Skeletal muscle satellite cell (primary cell): ENCODE measurements around the gene RNLS.

ENCODE experiments used
- H3K27me3 ChIP-seq: 2 replicates; pipeline ENCODE4 v1.7.0; 2013; ENCODE audit warnings: low read length; ENCODE audit not compliant: control insufficient read depth, insufficient read depth
- H3K36me3 ChIP-seq: 2 replicates; pipeline ENCODE4 v1.7.0; 2013; ENCODE audit warnings: mild to moderate bottlenecking, control low read depth, low read length; ENCODE audit not compliant: insufficient read depth
- H3K4me1 ChIP-seq: 2 replicates; pipeline ENCODE4 v1.7.0; 2013; ENCODE audit warnings: low read length; ENCODE audit not compliant: control insufficient read depth, insufficient read depth
- H3K4me2 ChIP-seq: 2 replicates; pipeline ENCODE4 v1.7.0; 2013; ENCODE audit warnings: mild to moderate bottlenecking, low read length
- H3K4me3 ChIP-seq: 2 replicates; pipeline ENCODE4 v1.7.0; 2013; ENCODE audit warnings: low read length
- H3K9ac ChIP-seq: 2 replicates; pipeline ENCODE4 v1.7.0; 2013; ENCODE audit warnings: mild to moderate bottlenecking, low read depth, low read length, moderate library complexity
- H3K9me3 ChIP-seq: replicated peaks from 2 replicates; pipeline ENCODE4 v1.7.0; 2013; ENCODE audit warnings: mild to moderate bottlenecking, control low read depth, low read length

The RNLS gene

DNA sequence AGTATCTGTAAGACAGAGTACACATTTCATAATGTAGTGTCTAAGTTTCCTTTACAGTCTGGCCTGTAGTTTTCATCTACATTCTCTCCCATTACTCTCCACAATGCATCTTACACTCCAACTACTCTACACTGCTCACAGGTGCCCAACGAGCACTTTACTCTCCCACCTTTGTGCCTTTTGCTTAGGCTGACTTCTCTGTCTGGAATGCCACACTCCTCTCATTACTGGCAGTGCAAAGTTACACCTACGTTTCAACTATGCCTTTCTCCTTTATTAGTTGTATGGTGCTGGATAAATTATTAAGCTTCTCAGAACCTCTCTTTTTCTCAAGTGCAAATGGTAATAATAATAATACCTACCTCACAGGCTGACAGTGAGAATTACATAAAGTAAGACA is 70.5 kb downstream of the RNLS start:
- H3K9ac ChIP-seq: no peak overlapping the region
- H3K27me3 ChIP-seq: no peaks in the 10 kb centered on the region
- no peak overlapping the region for H3K4me3 ChIP-seq

DNA sequence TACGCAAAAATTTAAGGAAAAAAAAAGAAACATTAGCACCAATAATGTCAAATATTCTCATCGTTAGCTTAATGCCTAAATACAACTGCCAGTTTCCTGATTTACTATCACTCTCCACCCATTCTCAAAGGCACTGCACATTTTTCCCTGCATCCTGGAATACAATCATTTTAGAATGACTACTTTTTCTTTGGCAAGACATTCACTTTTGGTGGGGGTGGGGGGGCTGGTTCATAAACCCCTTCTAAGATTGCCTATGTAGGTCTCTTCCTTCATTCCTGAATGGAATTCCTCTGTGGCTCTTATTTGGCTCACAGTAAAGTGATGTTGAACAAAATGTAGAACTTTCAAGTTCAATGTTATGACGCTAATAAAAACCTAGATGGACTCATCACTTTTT is 74.3 kb downstream of the RNLS start:
- no peaks in the 10 kb centered on the region for H3K4me1 ChIP-seq
- no peak overlapping the region for H3K9ac ChIP-seq
- no peaks in the 10 kb centered on the region for H3K36me3 ChIP-seq
- no peaks in the 10 kb centered on the region for H3K27me3 ChIP-seq
- no peak overlapping the region for H3K4me2 ChIP-seq
- no peaks in the 10 kb centered on the region for H3K9me3 ChIP-seq
- no peak overlapping the region for H3K4me3 ChIP-seq

More for the DNA sequence above, 70.5 kb downstream of the RNLS start:
- H3K36me3 ChIP-seq: no peaks in the 10 kb centered on the region
- no peaks in the 10 kb centered on the region for H3K4me1 ChIP-seq
- no peak overlapping the region for H3K4me2 ChIP-seq
- no peaks in the 10 kb centered on the region for H3K9me3 ChIP-seq

DNA sequence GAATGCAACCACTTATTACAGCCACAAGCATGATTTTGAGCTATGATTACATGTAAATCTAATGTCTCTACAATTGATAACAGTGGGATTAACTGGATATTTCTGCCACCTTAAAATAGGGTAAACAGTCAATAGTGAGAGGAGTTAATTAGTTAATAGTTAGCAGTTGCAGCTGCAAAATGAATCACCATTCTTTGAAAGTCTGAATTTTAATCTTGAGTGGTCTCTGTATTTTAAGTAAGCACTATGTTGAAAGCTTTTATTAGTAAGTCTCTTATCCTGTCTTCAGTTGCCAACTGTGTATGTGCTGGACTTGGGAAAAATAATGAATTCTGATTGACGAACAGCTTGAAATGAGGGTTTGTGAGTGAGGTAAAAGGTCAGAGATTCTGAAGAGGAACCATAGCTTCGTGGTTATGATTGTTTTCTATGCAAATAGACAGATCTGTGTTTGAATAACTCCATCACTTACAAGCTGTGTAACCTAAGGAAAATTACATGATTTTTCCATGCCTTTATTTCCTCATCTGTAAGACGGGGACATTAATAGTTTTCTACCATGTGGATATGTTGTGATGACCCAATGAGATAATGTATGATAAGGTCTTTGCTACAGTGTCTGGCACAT is 75.2 kb downstream of the RNLS start:
- H3K4me3 ChIP-seq: no peak overlapping the region
- no peaks in the 10 kb centered on the region for H3K27me3 ChIP-seq
- H3K9me3 ChIP-seq: no peaks in the 10 kb centered on the region
- H3K9ac ChIP-seq: no peak overlapping the region
- H3K36me3 ChIP-seq: no peaks in the 10 kb centered on the region
- no peak overlapping the region for H3K4me2 ChIP-seq
- H3K4me1 ChIP-seq: no peaks in the 10 kb centered on the region

DNA sequence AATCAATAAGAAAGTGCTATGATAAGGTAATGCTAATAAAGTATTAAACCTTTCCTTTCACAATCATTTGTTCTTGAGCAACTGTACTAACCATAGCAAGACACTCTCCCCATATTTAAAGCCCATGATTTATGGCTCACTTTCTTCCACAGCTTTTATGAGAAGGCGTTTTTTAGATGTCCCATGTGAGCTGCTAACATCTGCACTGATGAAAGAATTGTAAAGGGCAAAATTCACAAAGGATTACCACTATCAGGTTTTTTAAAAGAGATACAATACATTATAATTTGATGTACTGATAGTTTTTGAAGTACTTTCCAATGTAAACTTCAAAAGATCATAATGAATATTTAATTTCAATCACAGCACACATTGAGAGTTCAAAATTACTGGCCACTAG is 75.7 kb downstream of the RNLS start:
- Histone ChIP-seq H3K4me2 (no peak overlapping the region), H3K9ac (no peak overlapping the region), H3K4me3 (no peak overlapping the region), H3K9me3 (no peaks in the 10 kb centered on the region), H3K36me3 (no peaks in the 10 kb centered on the region), H3K27me3 (no peaks in the 10 kb centered on the region), H3K4me1 (no peaks in the 10 kb centered on the region)

DNA sequence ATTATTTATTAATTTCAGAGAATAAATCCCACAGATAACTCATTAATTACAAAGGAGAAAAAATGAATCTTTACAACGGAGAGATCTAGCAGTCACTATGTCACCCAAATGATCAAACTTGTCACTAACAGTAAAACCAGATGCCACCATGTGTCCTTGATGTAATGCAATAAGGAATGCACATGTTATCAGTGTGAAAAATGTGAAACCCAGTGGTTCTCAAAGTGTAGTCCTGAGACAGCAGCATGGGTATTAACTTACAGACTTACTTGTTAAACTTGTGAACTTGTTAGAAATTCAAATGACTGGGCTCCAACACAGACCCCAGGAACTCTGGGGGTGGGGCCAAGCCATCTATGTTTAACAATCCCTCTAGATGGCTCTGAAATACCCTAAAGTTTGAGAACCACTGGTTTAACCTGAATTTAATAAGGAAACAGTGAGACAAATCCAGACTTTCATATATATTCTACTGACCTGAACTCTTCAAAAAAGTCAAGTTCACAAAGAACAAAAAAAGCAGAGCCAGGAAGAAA is 77.4 kb downstream of the RNLS start:
- no peak overlapping the region for H3K4me2 ChIP-seq
- no peaks in the 10 kb centered on the region for H3K36me3 ChIP-seq
- H3K4me1 ChIP-seq: peaks cover 2% of the 10 kb centered on the region
- no peaks in the 10 kb centered on the region for H3K9me3 ChIP-seq
- H3K4me3 ChIP-seq: no peak overlapping the region
- H3K27me3 ChIP-seq: no peaks in the 10 kb centered on the region
- no peak overlapping the region for H3K9ac ChIP-seq

DNA sequence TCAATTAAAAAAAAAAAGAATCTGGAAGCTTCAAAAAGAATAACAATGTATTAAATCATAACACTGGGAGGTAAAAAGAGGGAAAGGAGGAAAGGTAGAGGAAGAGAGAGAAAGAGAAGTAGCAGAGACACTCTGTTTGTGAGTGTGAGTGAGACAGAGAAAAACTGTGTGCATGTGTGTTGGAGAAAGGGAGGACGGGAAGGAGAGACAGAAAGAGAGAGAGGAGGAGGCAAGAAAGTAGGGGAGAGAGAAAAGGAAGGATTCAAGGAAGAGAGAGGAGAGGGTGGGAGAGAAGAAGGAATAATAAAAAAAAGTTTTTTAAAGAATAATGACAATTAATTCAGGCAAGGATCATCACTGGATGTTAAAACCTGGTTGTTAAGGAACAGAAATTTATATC is 77.9 kb downstream of the RNLS start:
- Histone ChIP-seq H3K9ac (no peak overlapping the region), H3K36me3 (no peaks in the 10 kb centered on the region), H3K9me3 (no peaks in the 10 kb centered on the region), H3K4me2 (no peak overlapping the region), H3K27me3 (no peaks in the 10 kb centered on the region), H3K4me1 (peaks cover 7% of the 10 kb centered on the region), H3K4me3 (no peak overlapping the region)

DNA sequence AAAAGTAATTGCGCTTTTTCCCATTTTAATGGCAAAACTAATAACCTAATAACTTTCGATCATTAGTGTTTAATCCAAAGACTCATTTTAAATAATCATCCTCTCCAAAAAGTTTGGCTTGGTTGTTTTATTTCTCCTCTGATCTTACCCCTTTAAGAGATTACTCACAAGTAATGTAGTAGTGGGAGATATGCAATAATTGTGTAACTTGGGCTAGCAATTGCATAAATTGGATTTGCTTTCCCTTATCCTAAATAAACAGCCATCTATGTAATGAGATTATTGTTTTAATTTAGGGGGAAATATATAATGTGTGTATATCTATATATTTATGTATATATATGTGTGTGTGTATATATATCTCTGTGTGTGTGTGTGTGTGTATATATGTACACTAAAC is 82.5 kb downstream of the RNLS start:
- Histone ChIP-seq H3K4me1 (peaks cover 20% of the 10 kb centered on the region), H3K36me3 (no peaks in the 10 kb centered on the region), H3K4me2 (peak overlapping the region; percentile 57), H3K4me3 (no peak overlapping the region), H3K27me3 (no peaks in the 10 kb centered on the region), H3K9ac (no peak overlapping the region), H3K9me3 (no peaks in the 10 kb centered on the region)

DNA sequence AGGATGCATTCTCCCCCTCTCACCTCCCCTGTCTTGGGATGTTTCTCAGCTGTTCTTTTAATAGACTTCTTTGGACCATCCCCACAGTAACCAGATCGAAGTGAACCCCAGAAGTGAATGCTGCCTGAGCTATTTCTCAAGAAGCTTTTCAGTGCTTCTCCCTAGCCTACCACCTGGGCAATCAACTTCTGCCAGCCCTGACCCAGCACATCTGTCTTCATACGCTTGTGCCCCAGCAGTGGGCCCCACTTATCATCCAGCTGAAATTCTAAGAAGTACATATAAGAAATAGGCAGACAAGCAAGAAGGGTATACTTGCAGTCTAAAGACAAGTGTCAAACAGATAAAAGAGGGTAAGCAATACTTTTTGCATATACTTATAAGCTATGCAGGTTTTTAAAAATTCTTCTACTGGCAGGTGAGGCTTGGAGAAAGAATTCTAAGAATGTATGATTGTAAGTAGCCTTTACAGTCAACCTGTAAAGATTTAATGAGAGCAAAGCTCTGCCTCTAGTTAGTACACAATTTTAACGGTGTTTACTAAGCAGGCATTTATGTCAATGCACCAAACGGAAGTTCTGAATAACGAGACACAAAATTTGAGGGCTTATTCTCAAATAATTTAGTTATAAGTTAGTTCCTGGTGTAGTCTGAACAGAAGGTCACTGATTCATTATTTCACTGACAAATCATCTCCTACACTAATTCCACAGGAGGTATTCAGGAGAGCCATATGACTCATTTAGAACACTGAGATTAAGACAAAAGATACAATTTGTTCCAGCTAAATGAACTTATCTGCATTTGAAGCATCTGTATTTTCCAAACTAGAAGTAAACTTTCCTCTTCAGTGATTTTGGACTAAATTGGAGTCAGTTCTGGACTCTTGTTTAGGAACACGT is 83.3 kb downstream of the RNLS start:
- H3K4me3 ChIP-seq: peak overlapping the region; percentile 9
- H3K4me2 ChIP-seq: peak overlapping the region; percentile 57
- H3K36me3 ChIP-seq: no peaks in the 10 kb centered on the region
- no peaks in the 10 kb centered on the region for H3K9me3 ChIP-seq
- peaks cover 20% of the 10 kb centered on the region for H3K4me1 ChIP-seq
- no peaks in the 10 kb centered on the region for H3K27me3 ChIP-seq
- no peak overlapping the region for H3K9ac ChIP-seq

DNA sequence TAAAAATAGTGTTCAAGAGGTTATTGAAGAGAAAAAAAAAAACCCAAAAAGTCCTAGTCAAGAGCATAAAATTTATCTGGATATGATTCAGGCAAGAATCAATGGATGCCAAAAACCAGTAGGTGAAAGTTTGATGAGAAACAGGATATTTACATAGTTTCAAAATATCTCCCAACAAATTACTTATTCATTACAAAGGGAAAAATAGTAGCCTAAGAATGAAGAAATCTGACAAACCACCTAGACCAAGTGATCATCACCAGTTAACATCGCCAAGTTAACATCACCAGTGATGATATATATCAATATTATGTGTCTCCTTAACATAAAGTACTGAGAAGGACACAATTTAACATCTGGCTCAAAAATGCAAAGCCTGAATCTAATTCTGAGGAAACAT is 85.2 kb downstream of the RNLS start:
- Histone ChIP-seq H3K4me3 (no peak overlapping the region), H3K36me3 (no peaks in the 10 kb centered on the region), H3K4me2 (no peak overlapping the region), H3K9ac (no peak overlapping the region), H3K9me3 (no peaks in the 10 kb centered on the region), H3K4me1 (peaks cover 32% of the 10 kb centered on the region), H3K27me3 (no peaks in the 10 kb centered on the region)

DNA sequence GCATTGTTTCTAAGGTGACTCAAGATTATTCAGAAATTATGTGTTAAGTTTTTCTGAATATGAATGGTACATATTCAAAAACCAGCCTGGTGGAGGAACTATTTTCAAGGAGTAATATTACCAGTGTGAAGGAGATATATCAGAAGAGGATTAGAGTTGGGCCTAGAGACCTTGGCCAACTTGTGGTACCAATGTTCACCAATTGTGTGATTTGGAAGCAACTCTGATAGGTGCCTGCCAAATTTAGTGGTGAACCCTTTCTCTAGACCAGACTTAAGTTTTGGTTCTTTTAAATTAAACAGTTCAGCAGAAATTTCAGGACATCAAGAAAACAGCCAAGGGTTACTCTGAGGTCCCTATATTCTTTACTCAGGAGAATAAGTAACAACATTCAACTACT is 88.6 kb downstream of the RNLS start:
- Histone ChIP-seq H3K36me3 (no peaks in the 10 kb centered on the region), H3K4me1 (peaks cover 18% of the 10 kb centered on the region), H3K4me3 (no peak overlapping the region), H3K9me3 (no peaks in the 10 kb centered on the region), H3K27me3 (no peaks in the 10 kb centered on the region), H3K9ac (no peak overlapping the region), H3K4me2 (no peak overlapping the region)

DNA sequence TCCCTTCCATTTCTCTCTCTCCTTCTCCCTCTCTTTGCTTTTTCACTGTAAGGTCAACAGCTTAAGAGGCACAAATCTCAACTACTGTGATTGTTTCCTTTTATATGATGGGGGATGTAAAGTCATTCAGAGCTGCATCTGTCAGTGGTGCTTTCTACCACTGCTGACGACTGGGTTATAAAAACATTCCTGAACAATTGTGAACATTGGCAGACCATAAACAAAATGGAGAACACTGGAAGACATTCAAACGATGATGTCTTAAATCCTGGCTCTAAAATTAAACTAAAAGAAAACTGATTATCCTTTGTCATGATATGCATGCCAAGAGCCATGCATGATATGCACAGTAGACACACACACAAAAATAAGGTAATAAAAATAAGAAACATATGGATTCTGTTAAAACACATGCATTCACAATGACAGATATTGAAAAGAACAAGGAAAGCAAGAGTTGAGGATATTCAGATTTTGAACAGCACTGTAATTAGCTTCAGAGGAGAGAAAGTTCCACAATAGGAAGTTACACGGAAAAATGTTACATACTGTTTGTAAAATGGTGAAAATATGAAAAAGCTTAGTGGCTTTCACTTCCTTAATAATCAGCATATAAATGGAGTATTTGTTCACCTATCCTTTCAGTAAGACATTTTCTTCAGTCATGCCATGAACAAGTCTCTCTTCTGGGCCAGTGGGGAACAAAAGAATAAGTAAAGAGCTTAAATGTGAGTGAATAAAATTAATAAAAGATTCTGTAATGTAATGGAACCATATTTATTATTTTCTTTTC is 89.2 kb downstream of the RNLS start:
- Histone ChIP-seq H3K4me3 (no peak overlapping the region), H3K36me3 (no peaks in the 10 kb centered on the region), H3K9ac (no peak overlapping the region), H3K4me2 (peak overlapping the region; percentile 54), H3K4me1 (peaks cover 12% of the 10 kb centered on the region), H3K9me3 (no peaks in the 10 kb centered on the region), H3K27me3 (no peaks in the 10 kb centered on the region)
